DMS79 treated with DMSO at 0.1 percent for 48 hours (cell line): Measurements from ENCODE around the gene KRTAP9-1.
A peak's percentile ranks its signal among the peaks of the same experiment; 100 is the strongest.
"Not testable (repeated sequence)": the region's sequence is repeated elsewhere in the genome, so short reads cannot be mapped to it uniquely, and the experiment has no call there.

Experiments used
- DNase-seq: peaks from one replicate; lab custom pipeline; 2025; lab: John Stamatoyannopoulos, UW

Gene KRTAP9-1

GRCh38 chr17:41178843-41179616 lies 10.7 kb upstream of the KRTAP9-1 start:
- no peak for DNase-seq

- DNase-seq: no peak
Measured at GRCh38 chr17:41184480-41184961, 5.2 kb upstream of the KRTAP9-1 start, which contains the start of gene KRTAP4-1. Gene KRTAP4-1, minus strand, starts transcription at chr17:41184911. Its CDS starts 57 bp downstream, at chr17:41184854.

GRCh38 chr17:41185001-41185400 lies 4.7 kb upstream of the KRTAP9-1 start:
- no peak for DNase-seq

GRCh38 chr17:41186872-41187271 lies 2.8 kb upstream of the KRTAP9-1 start:
- DNase-seq: no peak

GRCh38 chr17:41190328-41190727 lies 641 bp downstream of the KRTAP9-1 start:
- no peak for DNase-seq

GRCh38 chr17:41196068-41196467 lies 6.4 kb downstream of the KRTAP9-1 start:
- no peak for DNase-seq

- no peak for DNase-seq
Measured at GRCh38 chr17:41199421-41200078, 9.9 kb downstream of the KRTAP9-1 start.

- peak; percentile 76 for DNase-seq
Measured at GRCh38 chr17:41211845-41212466, 22.3 kb downstream of the KRTAP9-1 start.

- DNase-seq: peak; percentile 31
Measured at GRCh38 chr17:41212524-41213169, 23.0 kb downstream of the KRTAP9-1 start.

GRCh38 chr17:41215681-41216080 lies 26.0 kb downstream of the KRTAP9-1 start:
- DNase-seq: no peak

- no peak for DNase-seq
Measured at GRCh38 chr17:41223821-41224220, 34.1 kb downstream of the KRTAP9-1 start.

GRCh38 chr17:41226051-41226450 lies 36.4 kb downstream of the KRTAP9-1 start:
- DNase-seq: no peak

GRCh38 chr17:41226598-41227095 lies 37.0 kb downstream of the KRTAP9-1 start, which contains the start of gene KRTAP9-2:
Gene KRTAP9-2, plus strand, starts transcription at chr17:41226648. Its CDS starts 7 bp downstream, at chr17:41226655.
- not testable (repeated sequence) for DNase-seq

- no peak for DNase-seq
Measured at GRCh38 chr17:41230094-41230493, 40.4 kb downstream of the KRTAP9-1 start.

- DNase-seq: no peak
Measured at GRCh38 chr17:41231731-41232130, 42.0 kb downstream of the KRTAP9-1 start.

GRCh38 chr17:41232399-41233105 lies 42.9 kb downstream of the KRTAP9-1 start, which contains the start of gene KRTAP9-3:
Gene KRTAP9-3, plus strand, starts transcription at chr17:41232449. Its CDS starts 53 bp downstream, at chr17:41232502.
- not testable (repeated sequence) for DNase-seq

GRCh38 chr17:41237116-41237515 lies 47.4 kb downstream of the KRTAP9-1 start:
- DNase-seq: not testable (repeated sequence)

- DNase-seq: not testable (repeated sequence)
Measured at GRCh38 chr17:41237949-41238437, 48.3 kb downstream of the KRTAP9-1 start, which contains the start of gene KRTAP9-8. Gene KRTAP9-8, plus strand, starts transcription at chr17:41237999. Its CDS starts 53 bp downstream, at chr17:41238052.
